Effector CD4-positive, alpha-beta T cell (primary cell): ENCODE results near the gene VIPAS39.
"Not testable (repeated sequence)": the region's sequence is repeated elsewhere in the genome, so short reads cannot be mapped to it uniquely, and the experiment has no call there.

Source experiments
- DNase-seq: peaks from one replicate; pipeline ENCODE4 v3.0.0-alpha.2; 2020

The VIPAS39 gene

GRCh38 chr14:77469539-77469938 is 12.1 kb upstream of the VIPAS39 start:
- DNase-seq = no peak

GRCh38 chr14:77469067-77469505 is 11.7 kb upstream of the VIPAS39 start:
- no peak for DNase-seq

GRCh38 chr14:77467801-77468200 is 10.4 kb upstream of the VIPAS39 start:
- no peak for DNase-seq

DNA sequence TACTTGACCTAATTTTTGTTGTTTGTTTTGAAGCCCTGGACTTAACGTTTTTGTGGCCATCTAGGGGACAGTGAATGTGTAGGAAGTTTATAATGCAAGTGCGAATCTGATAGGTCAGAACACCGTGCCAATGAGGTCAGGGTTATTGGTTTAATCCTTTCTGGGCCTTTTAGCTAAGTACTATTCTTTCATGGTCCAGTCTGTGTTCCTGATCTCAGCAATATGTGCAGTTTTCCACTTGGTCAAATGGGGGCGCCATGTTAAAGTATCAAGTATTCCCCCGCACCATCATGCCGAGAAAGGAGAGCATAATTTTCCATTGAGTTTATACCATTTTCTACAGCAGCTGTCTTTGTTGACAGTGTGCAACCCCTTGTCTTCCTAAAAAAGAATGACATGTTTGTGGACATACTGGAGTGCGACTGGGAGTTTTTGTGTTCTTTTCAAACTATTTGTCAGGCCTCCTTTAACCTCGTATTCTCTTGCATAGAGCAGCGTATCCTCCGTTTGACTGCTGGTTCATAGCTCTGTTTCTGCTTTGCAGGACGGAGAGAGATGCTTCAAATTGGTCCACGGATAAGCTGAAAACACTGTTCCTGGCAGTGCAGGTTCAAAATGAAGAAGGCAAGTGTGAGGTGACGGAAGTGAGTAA is 1.8 kb upstream of the VIPAS39 start:
- peak; percentile 44 for DNase-seq

GRCh38 chr14:77458249-77458950 is 999 bp upstream of the VIPAS39 start:
- DNase-seq = no peak

DNA sequence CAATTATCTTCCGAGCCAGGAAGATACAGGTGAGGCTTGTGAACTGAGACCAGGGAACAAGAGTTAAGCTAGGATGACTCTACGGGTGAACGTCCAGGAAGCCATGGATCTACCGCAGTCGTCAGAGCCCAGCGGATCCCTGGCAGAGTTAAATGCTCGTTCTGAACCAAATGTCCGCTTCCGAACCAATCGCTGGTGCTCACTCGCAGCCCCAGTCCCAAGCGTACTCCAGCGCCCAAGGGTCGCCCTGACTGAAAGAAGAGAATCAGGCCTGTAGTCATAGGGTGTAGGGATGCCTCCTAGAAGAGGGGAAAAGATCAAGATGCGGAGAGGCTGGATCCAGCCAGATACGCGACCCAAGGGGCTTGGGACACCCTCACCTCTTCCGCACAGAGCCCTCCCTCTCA is 283 bp downstream of the VIPAS39 start:
- DNase-seq = no peak

GRCh38 chr14:77455966-77456640 is 1.3 kb downstream of the VIPAS39 start:
- no peak for DNase-seq

DNA sequence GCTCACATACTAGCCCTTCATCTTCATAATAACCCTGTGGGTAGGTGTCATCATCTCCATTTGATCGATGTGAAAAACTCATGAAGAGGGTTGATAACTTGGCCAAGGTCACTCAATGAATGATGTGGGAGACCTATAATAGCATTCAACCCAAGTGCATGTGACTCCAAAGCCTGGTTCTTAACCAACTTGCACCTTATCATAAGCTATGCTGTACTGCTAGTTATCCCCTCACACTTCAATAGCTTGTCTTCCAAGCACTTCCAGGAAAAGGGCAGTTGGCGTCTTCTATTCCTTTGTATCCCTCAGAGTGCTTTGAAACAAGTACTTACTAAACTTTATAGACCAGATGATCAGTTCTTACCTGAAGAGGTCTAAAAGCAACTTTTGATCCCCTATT is 15.2 kb downstream of the VIPAS39 start:
- no peak for DNase-seq

GRCh38 chr14:77439861-77440260 is 17.5 kb downstream of the VIPAS39 start:
- DNase-seq = no peak

GRCh38 chr14:77438596-77438995 is 18.8 kb downstream of the VIPAS39 start:
- DNase-seq = no peak

GRCh38 chr14:77436042-77436441 is 21.4 kb downstream of the VIPAS39 start:
- no peak for DNase-seq

GRCh38 chr14:77426396-77426795 is 31.0 kb downstream of the VIPAS39 start:
- DNase-seq = no peak

- no peak for DNase-seq
Measured at GRCh38 chr14:77424862-77425261, 32.5 kb downstream of the VIPAS39 start.

DNA sequence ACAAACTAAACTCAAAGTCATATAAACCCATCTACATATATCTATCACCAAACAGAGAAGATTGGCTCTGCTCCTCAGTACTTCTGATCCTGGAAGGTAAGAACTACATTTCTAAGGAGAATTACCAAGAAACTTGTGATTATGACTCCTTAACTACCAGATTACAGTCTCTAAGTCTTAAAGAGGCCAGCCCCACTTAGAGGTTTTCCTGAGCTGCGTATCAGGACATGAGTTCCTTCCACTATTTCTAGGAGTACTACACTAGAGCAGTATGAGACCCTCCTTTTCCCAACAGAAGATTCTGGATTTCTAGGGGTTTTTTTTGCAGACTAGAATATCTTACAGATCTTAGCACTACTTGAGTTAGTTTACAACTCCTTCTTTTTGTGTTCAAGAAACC is 34.0 kb downstream of the VIPAS39 start, which contains the start of gene NOXRED1:
Gene NOXRED1 (minus strand): TSS at position 101 of the 400 bp plus-strand sequence. CDS start 634 bp downstream, outside the sequence.
- DNase-seq = no peak

- no peak for DNase-seq
Measured at GRCh38 chr14:77421201-77421600, 36.2 kb downstream of the VIPAS39 start.

DNA sequence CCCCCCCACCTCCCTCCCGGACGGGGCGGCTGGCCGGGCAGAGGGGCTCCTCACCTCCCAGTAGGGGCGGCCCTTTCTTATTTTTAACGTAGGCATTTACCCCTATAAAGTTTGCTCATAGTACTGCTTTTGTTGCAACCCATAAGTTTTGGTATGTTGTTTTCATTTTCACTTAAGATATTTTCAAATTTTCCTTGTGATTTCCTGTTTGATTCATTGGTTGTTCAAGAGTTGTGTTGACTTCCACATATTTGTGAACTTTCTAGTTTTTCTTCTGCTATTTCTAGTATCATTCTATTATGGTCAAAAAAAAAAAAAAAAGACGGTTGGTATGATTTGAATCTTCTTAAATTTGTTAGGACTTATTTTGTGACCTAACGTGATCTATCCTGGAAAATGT is 40.6 kb downstream of the VIPAS39 start:
- no peak for DNase-seq

- not testable (repeated sequence) for DNase-seq
Measured at GRCh38 chr14:77416098-77416497, 41.3 kb downstream of the VIPAS39 start.

- not testable (repeated sequence) for DNase-seq
Measured at GRCh38 chr14:77415403-77416030, 41.9 kb downstream of the VIPAS39 start.

- DNase-seq = no peak
Measured at GRCh38 chr14:77409131-77409533, 48.3 kb downstream of the VIPAS39 start.

- no peak for DNase-seq
Measured at GRCh38 chr14:77407158-77407557, 50.2 kb downstream of the VIPAS39 start.

DNA sequence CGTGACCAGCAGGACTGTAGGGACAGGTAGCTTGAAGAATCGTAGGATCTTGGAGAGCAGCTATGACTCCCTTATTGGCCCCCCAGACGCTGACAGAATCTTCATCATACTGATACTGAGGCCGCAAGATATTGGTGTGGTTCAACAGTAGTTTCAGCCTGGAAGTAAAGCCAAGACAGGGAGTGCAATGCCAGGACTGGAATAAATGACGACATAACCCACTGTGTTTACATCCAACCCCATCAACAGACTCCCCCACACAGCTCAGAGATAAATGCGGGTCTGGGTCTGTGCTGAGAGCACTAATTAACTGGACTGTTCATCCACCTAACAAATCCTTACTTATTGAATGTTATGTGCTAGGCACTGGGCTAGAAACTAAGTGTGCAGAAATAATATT is 50.7 kb downstream of the VIPAS39 start:
- DNase-seq = no peak

DNA sequence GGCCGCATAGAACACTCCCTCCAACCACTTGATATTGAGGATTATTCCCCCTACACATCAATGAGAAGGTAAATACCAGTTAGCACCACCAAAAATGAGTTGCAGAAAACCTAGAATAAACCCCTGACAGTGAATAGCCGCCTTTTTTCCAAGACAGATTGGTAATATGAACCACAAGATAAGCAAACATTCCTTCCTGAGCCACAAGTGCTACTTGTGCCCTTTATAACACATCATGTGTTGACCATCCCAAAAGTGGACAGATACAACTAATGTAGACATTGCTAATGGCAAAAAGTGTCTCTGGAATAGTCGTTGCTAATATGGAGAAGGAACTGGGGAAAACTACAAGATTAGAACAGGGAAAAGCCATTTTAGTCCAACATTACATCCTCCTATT is 51.3 kb downstream of the VIPAS39 start:
- no peak for DNase-seq

GRCh38 chr14:77403768-77404167 is 53.6 kb downstream of the VIPAS39 start:
- no peak for DNase-seq
